ENCODE results near the gene BRINP3.

BRINP3 gene

DNA sequence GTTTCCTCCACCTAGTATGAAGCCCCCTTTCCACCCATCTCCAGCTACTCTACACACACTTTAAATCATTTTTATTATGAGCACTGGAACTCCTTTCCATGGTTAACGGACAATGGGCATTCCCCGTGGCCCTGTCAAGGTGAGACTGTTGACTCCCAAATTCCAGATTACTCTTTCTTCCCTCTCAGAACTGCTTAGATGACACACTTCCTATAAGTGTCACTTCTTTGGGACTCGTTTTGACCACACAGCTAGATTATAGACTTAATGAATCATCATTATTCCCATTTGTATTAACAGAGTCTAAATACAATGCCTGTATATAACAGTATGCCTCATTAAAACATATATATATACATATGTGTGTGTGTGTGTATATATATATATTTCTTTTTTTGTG is 215.1 kb downstream of the BRINP3 start:
- Histone ChIP-seq H3K9me3 (ENCODE audit: low read length) (no peaks in the 10 kb centered on the region), H3K27me3 (ENCODE audit: insufficient read depth, low read length) (no peaks in the 10 kb centered on the region), H3F3A (ENCODE audit: insufficient read depth, low read length) (no peaks in the 10 kb centered on the region), H3K36me3 (ENCODE audit: insufficient read depth, low read length) (no peaks in the 10 kb centered on the region), H3K4me3 (ENCODE audit: low read depth, low read length, poor library complexity, severe bottlenecking) (no peak overlapping the region), H3K9ac (ENCODE audit: low read length) (no peak overlapping the region), H3K79me2 (ENCODE audit: insufficient read depth, low read length) (no peaks in the 10 kb centered on the region), H3K4me1 (ENCODE audit: insufficient read depth, low read length, severe bottlenecking) (no peaks in the 10 kb centered on the region), H4K20me1 (ENCODE audit: insufficient read depth, low read length) (no peaks in the 10 kb centered on the region), H3K9me2 (ENCODE audit: low read depth, low read length) (no peaks in the 10 kb centered on the region), H2AFZ (ENCODE audit: low read length) (no peak overlapping the region), H3K4me2 (ENCODE audit: low read length) (no peak overlapping the region), H3K27ac (ENCODE audit: low read depth, low read length, poor library complexity, severe bottlenecking) (no peak overlapping the region)
- TF ChIP-seq, protein P1, sequence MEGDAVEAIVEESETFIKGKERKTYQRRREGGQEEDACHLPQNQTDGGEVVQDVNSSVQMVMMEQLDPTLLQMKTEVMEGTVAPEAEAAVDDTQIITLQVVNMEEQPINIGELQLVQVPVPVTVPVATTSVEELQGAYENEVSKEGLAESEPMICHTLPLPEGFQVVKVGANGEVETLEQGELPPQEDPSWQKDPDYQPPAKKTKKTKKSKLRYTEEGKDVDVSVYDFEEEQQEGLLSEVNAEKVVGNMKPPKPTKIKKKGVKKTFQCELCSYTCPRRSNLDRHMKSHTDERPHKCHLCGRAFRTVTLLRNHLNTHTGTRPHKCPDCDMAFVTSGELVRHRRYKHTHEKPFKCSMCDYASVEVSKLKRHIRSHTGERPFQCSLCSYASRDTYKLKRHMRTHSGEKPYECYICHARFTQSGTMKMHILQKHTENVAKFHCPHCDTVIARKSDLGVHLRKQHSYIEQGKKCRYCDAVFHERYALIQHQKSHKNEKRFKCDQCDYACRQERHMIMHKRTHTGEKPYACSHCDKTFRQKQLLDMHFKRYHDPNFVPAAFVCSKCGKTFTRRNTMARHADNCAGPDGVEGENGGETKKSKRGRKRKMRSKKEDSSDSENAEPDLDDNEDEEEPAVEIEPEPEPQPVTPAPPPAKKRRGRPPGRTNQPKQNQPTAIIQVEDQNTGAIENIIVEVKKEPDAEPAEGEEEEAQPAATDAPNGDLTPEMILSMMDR (IDR thresholded peaks at IDR 0.05; ENCODE audit: low read length), result no peak

DNA sequence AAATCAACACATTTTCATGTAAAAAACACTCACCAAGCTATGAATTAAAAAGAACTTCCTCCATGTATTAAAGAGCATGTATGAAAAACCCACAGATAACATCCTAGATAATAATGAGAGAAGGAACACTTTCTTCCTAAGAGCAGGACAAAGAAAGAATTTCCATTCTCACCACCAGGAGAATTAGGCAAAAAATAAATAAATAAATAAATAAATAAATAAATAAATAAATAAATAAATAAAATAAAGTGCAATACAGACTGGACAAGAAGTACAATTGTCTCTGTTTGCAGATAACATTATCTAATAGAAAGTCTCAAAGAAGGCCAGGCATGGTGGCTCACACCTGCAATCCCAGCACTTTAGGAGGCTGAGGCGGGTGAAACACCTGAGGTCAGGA is 218.2 kb downstream of the BRINP3 start:
- TF ChIP-seq, protein P1 (IDR thresholded peaks at IDR 0.05; ENCODE audit: low read length), result no peak
- no peak for TF ChIP-seq EZH2 (IDR thresholded peaks at IDR 0.05; ENCODE audit: borderline replicate concordance, low read length)
- H3K9me2 ChIP-seq (ENCODE audit: low read depth, low read length), result no peaks in the 10 kb centered on the region
- no peaks in the 10 kb centered on the region for H3K36me3 ChIP-seq (ENCODE audit: insufficient read depth, low read length)
- H3K4me1 ChIP-seq (ENCODE audit: insufficient read depth, low read length, severe bottlenecking), result no peaks in the 10 kb centered on the region
- H3K9me3 ChIP-seq (ENCODE audit: low read length), result no peaks in the 10 kb centered on the region
- H3K27ac ChIP-seq (ENCODE audit: low read depth, low read length, poor library complexity, severe bottlenecking), result no peak overlapping the region
- no peaks in the 10 kb centered on the region for H3K27me3 ChIP-seq (ENCODE audit: insufficient read depth, low read length)
- H3K79me2 ChIP-seq (ENCODE audit: insufficient read depth, low read length), result no peaks in the 10 kb centered on the region
- H3K4me2 ChIP-seq (ENCODE audit: low read length), result no peak overlapping the region
- H3F3A ChIP-seq (ENCODE audit: insufficient read depth, low read length), result no peaks in the 10 kb centered on the region
- H4K20me1 ChIP-seq (ENCODE audit: insufficient read depth, low read length), result no peaks in the 10 kb centered on the region
- H3K4me3 ChIP-seq (ENCODE audit: low read depth, low read length, poor library complexity, severe bottlenecking), result no peak overlapping the region
- H2AFZ ChIP-seq (ENCODE audit: low read length), result no peak overlapping the region
- H3K9ac ChIP-seq (ENCODE audit: low read length), result no peak overlapping the region

DNA sequence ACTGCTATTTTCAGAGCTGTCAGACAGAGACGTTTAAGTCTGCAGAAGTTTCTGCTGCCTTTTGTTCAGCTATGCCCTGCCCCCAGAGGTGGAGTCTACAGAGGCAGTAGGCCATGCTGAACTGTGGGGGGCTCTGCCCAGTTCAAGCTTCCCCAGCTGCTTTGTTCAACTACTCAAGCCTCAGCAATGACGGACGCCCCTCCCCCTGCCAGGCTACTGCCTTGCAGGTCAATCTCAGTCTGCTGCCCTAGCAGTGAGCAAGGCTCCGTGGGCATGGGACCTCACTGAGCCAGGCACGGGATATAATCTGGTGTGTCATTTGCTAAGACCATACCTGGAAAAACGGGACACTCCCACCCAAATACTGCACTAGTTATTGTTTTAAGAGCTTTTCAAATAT is 219.7 kb downstream of the BRINP3 start:
- H3K79me2 ChIP-seq (ENCODE audit: insufficient read depth, low read length), result no peaks in the 10 kb centered on the region
- H3K27me3 ChIP-seq (ENCODE audit: insufficient read depth, low read length), result no peaks in the 10 kb centered on the region
- no peaks in the 10 kb centered on the region for H3K9me3 ChIP-seq (ENCODE audit: low read length)
- H3K27ac ChIP-seq (ENCODE audit: low read depth, low read length, poor library complexity, severe bottlenecking), result no peak overlapping the region
- TF ChIP-seq EZH2 (IDR thresholded peaks at IDR 0.05; ENCODE audit: borderline replicate concordance, low read length), result no peak
- TF ChIP-seq, protein P1 (IDR thresholded peaks at IDR 0.05; ENCODE audit: low read length), result no peak
- no peaks in the 10 kb centered on the region for H3K36me3 ChIP-seq (ENCODE audit: insufficient read depth, low read length)
- H3K4me2 ChIP-seq (ENCODE audit: low read length), result no peak overlapping the region
- H3K4me3 ChIP-seq (ENCODE audit: low read depth, low read length, poor library complexity, severe bottlenecking), result no peak overlapping the region
- no peaks in the 10 kb centered on the region for H3F3A ChIP-seq (ENCODE audit: insufficient read depth, low read length)
- no peak overlapping the region for H3K9ac ChIP-seq (ENCODE audit: low read length)
- H4K20me1 ChIP-seq (ENCODE audit: insufficient read depth, low read length), result no peaks in the 10 kb centered on the region
- H2AFZ ChIP-seq (ENCODE audit: low read length), result no peak overlapping the region
- no peaks in the 10 kb centered on the region for H3K4me1 ChIP-seq (ENCODE audit: insufficient read depth, low read length, severe bottlenecking)
- no peaks in the 10 kb centered on the region for H3K9me2 ChIP-seq (ENCODE audit: low read depth, low read length)
